ENCODE measurements around the gene MFN2. TPM values are rescaled to one million over a fixed set of nuclear protein-coding genes. Genes with fewer than 3 reads are reported as not detected.
A peak's percentile ranks its signal among the peaks of the same experiment; 100 is the strongest.

Gene MFN2
- total and polyA plus RNA-seq, 2 of the 8 experiments (the other 6 are each of a cell fraction or from before 2014, with no cell fraction given), result 34.0 to 62.5 TPM

DNA sequence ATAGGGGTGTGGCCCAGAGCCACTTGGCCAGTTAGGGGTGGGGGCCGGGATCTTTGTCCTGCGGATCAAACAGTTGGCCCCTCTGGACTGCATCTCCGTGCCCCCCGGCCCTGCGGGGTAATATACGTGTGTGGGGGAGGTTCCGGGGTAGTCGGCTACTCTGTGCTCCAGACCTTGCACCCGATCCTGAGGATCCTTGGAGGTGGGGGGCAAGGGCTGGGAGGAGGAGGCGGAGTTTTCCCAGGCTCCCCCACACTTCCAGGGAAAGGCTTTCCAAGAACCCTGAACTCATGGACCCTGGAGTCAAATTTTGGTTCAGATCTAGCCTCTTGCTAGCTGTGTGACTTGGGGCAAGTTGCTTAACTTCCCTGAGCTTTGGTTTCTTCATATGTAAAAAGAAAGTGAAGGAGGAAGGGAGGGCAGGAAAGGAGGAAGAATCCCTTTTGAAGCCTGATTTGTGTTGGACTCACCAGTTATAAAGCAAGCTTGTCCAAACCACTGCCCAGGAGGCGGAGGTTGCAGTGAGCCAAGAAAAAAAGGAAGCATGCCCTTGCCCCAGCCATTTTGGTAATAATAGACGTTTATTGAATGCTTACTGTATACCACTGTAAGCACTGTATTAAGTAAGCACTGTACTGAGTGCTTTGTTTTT lies 39.7 kb downstream of the MFN2 start:
- no peaks in the 10 kb centered on the region for H3K27me3 ChIP-seq (replicated peaks in 1 of 4; ENCODE audit: control insufficient read depth in 3 of 4, extremely low read depth in 1 of 4, insufficient read depth in 3 of 4, low read length in 3 of 4)
- peaks cover 4% of the 10 kb centered on the region in 2 experiments for H4K20me1 ChIP-seq (replicated peaks in 1 of 2; ENCODE audit: control insufficient read depth in 1 of 2, insufficient read depth in 2 of 2, low read length in 2 of 2)
- no peaks in the 10 kb centered on the region for H3K9me3 ChIP-seq (ENCODE audit: insufficient read depth in 2 of 2, low read depth in 1 of 2, low read length in 1 of 2)
- no peak overlapping the region for H3K23ac ChIP-seq (ENCODE audit: insufficient read length)
- H3K4me3 ChIP-seq (ENCODE audit: extremely low read depth in 1 of 4, insufficient read depth in 2 of 4, low read depth in 3 of 4, low read length in 4 of 4), result peak overlapping the region; percentile 72 to 94 (median 77)
- peak overlapping the region; percentile 60; the same call in 1 of the 2 replicates for H3K18ac ChIP-seq (ENCODE audit: extremely low read depth, low read length)
- 20% methylated on average over 10 of the region's 12 CpGs; no CpG with 5 or more reads in 1 of the 2 experiments for WGBS, 2 experiments (ENCODE audit: extremely low coverage in 1 of 2, insufficient coverage in 1 of 2, insufficient read length in 1 of 2, insufficient replicate concordance in 2 of 2, low coverage in 1 of 2, low lambda C conversion rate in 2 of 2, missing lambda C conversion rate in 1 of 2)
- peak overlapping the region; percentile 65 for H4K91ac ChIP-seq (replicated peaks; ENCODE audit: insufficient read length, low read length)
- no peak for DNase-seq (ENCODE audit: low read depth in 1 of 2, low spot score in 2 of 2)
- 0 out of 2 replicates have a peak overlapping the region, but pooled peaks have one; percentile 15 for H2AFZ ChIP-seq (ENCODE audit: low read length)
- ChIA-PET POLR2A (ENCODE audit: partially characterized antibody) (interaction anchor here (0.8 to 9.5 kb wide), 14 partner anchors 10 to 172 kb away, joined by 3 to 66 read pairs (median 6); partner anchors contain the start of gene MFN2), CTCF (ENCODE audit: partially characterized antibody) (interaction anchor here (0.6 to 3.2 kb wide), 7 partner anchors 9 to 256 kb away, joined by 3 to 16 read pairs (median 4); no protein-coding TSS in a partner anchor)
- H2BK120ac ChIP-seq (replicated peaks; ENCODE audit: low read depth, low read length), result peak overlapping the region; percentile 57
- H3K79me1 ChIP-seq (ENCODE audit: low read depth, low read length), result peaks cover 8% of the 10 kb centered on the region
- no peak overlapping the region for H3K14ac ChIP-seq (ENCODE audit: insufficient read length)
- H3K9ac ChIP-seq (replicated peaks in 1 of 4; ENCODE audit: extremely low read depth in 1 of 4, low read depth in 3 of 4, low read length in 3 of 4), result peak overlapping the region; percentile 56 to 67 (median 66); a peak in 6 of 7 replicates
- no peak overlapping the region for H2BK12ac ChIP-seq (ENCODE audit: low read depth, low read length)
- FAIRE-seq, result no peak
- H3K4me1 ChIP-seq (replicated peaks in 1 of 4; ENCODE audit: control insufficient read depth in 3 of 4, insufficient read depth in 4 of 4, low read length in 3 of 4), result peaks cover 0 to 7% (median 0%) of the 10 kb centered on the region in 4 experiments; a peak in 4 of 7 replicates
- peak overlapping the region; percentile 93 for H3K56ac ChIP-seq (replicated peaks; ENCODE audit: insufficient read length, low read depth, low read length)
- peaks cover 0 to 24% of the 10 kb centered on the region in 2 experiments for H3K79me2 ChIP-seq (ENCODE audit: control insufficient read depth in 1 of 2, insufficient read depth in 2 of 2, low read length in 2 of 2)
- H3K4me2 ChIP-seq (ENCODE audit: insufficient read depth in 1 of 2, low read depth in 2 of 2, low read length in 2 of 2), result peak overlapping the region; percentile 72 to 76
- peak overlapping the region; percentile 60; the same call in 1 of the 2 replicates for H2BK5ac ChIP-seq (ENCODE audit: low read depth, low read length)
- peaks cover 5 to 32% (median 21%) of the 10 kb centered on the region in 4 experiments for H3K36me3 ChIP-seq (ENCODE audit: control insufficient read depth in 2 of 4, insufficient read depth in 4 of 4, low read length in 3 of 4)
- peak overlapping the region; percentile 84 for H4K5ac ChIP-seq (ENCODE audit: insufficient read length, low read depth, low read length)
- peaks cover 5% of the 10 kb centered on the region for H3K23me2 ChIP-seq (ENCODE audit: low read depth, low read length)
- peak overlapping the region; percentile 91 for H3K4ac ChIP-seq (replicated peaks; ENCODE audit: insufficient read length, low read depth, low read length)
- peak overlapping the region; percentile 81; the same call in 1 of the 2 replicates for H4K8ac ChIP-seq (ENCODE audit: extremely low read depth, insufficient read depth, low read length)
- H3K27ac ChIP-seq (ENCODE audit: low read depth, low read length), result peak overlapping the region; percentile 77; the same call in 1 of the 2 replicates
- H2AK5ac ChIP-seq (ENCODE audit: low read depth, low read length), result 0 out of 2 replicates have a peak overlapping the region, but pooled peaks have one; percentile 39
- H2BK20ac ChIP-seq (ENCODE audit: low read length), result no peak overlapping the region
- no peak overlapping the region for H2BK15ac ChIP-seq (ENCODE audit: low read length)

Measured in H1 (cell line).